ENCODE results near the gene MEPCE. TPM values are rescaled to one million over a fixed set of nuclear protein-coding genes. Genes with fewer than 3 reads are reported as not detected.

The MEPCE gene
- total and polyA plus RNA-seq, 2 of the 8 experiments (the other 6 are each of a cell fraction or from before 2014, with no cell fraction given): 22.8 to 48.8 TPM

GRCh38 chr7:100465702-100466311 is 36.2 kb downstream of the MEPCE start:
- Histone ChIP-seq H3K4me1 (replicated peaks in 1 of 4; ENCODE audit: control insufficient read depth in 3 of 4, insufficient read depth in 4 of 4, low read length in 3 of 4) (peaks cover 0 to 6% (median 1%) of the 10 kb centered on the region in 4 experiments; a peak in 5 of 7 replicates), H2AK5ac (ENCODE audit: low read depth, low read length) (no peak overlapping the region), H3K4me2 (ENCODE audit: insufficient read depth in 1 of 2, low read depth in 2 of 2, low read length in 2 of 2) (peak overlapping the region in 1 of 2 experiments; percentile 59; a peak in 2 of 4 replicates), H3K4me3 (ENCODE audit: extremely low read depth in 1 of 4, insufficient read depth in 2 of 4, low read depth in 3 of 4, low read length in 4 of 4) (peak overlapping the region in 1 of 4 experiments; percentile 50; a peak in 3 of 8 replicates), H3K27ac (ENCODE audit: low read depth, low read length) (no peak overlapping the region), H3K27me3 (replicated peaks in 1 of 4; ENCODE audit: control insufficient read depth in 3 of 4, extremely low read depth in 1 of 4, insufficient read depth in 3 of 4, low read length in 3 of 4) (no peaks in the 10 kb centered on the region), H3K4ac (replicated peaks; ENCODE audit: insufficient read length, low read depth, low read length) (no peak overlapping the region), H3K56ac (replicated peaks; ENCODE audit: insufficient read length, low read depth, low read length) (no peak overlapping the region), H4K5ac (ENCODE audit: insufficient read length, low read depth, low read length) (no peak overlapping the region), H2BK120ac (replicated peaks; ENCODE audit: low read depth, low read length) (no peak overlapping the region), H4K91ac (replicated peaks; ENCODE audit: insufficient read length, low read length) (no peak overlapping the region), H2BK15ac (ENCODE audit: low read length) (no peak overlapping the region), H2BK20ac (ENCODE audit: low read length) (no peak overlapping the region), H3K36me3 (ENCODE audit: control insufficient read depth in 2 of 4, insufficient read depth in 4 of 4, low read length in 3 of 4) (no peaks in the 10 kb centered on the region), H3K23ac (ENCODE audit: insufficient read length) (no peak overlapping the region), H3K18ac (ENCODE audit: extremely low read depth, low read length) (no peak overlapping the region), H2BK12ac (ENCODE audit: low read depth, low read length) (no peak overlapping the region), H3K9me3 (ENCODE audit: insufficient read depth in 2 of 2, low read depth in 1 of 2, low read length in 1 of 2) (no peaks in the 10 kb centered on the region), H4K8ac (ENCODE audit: extremely low read depth, insufficient read depth, low read length) (no peak overlapping the region; the same call in 1 of the 2 replicates), H3K79me2 (ENCODE audit: control insufficient read depth in 1 of 2, insufficient read depth in 2 of 2, low read length in 2 of 2) (no peaks in the 10 kb centered on the region), H2BK5ac (ENCODE audit: low read depth, low read length) (no peak overlapping the region), H3K23me2 (ENCODE audit: low read depth, low read length) (no peaks in the 10 kb centered on the region), H3K14ac (ENCODE audit: insufficient read length) (no peak overlapping the region), H2AFZ (ENCODE audit: low read length) (no peak overlapping the region), H4K20me1 (replicated peaks in 1 of 2; ENCODE audit: control insufficient read depth in 1 of 2, insufficient read depth in 2 of 2, low read length in 2 of 2) (no peaks in the 10 kb centered on the region), H3K9ac (replicated peaks in 1 of 4; ENCODE audit: extremely low read depth in 1 of 4, low read depth in 3 of 4, low read length in 3 of 4) (no peak overlapping the region), H3K79me1 (ENCODE audit: low read depth, low read length) (no peaks in the 10 kb centered on the region)
- ChIA-PET CTCF (ENCODE audit: partially characterized antibody) (interaction anchor here (0.6 to 12.4 kb wide), 25 partner anchors 13 to 226 kb away, joined by 3 to 152 read pairs (median 4); partner anchors contain the start of genes MEPCE, NYAP1, TSC22D4 and ZCWPW1), POLR2A (ENCODE audit: partially characterized antibody) (interaction anchor here (0.6 to 1.3 kb wide), 8 partner anchors 9 to 137 kb away, joined by 3 to 6 read pairs (median 3); partner anchors contain the start of genes FBXO24, LRCH4, MEPCE and PCOLCE)
- DNase-seq (ENCODE audit: low read depth in 1 of 2, low spot score in 2 of 2) (no peak), FAIRE-seq (no peak)
- 15% methylated on average over 8 of the region's 17 CpGs; no CpG with 5 or more reads in 1 of the 2 experiments for WGBS, 2 experiments (ENCODE audit: extremely low coverage in 1 of 2, insufficient coverage in 1 of 2, insufficient read length in 1 of 2, insufficient replicate concordance in 2 of 2, low coverage in 1 of 2, low lambda C conversion rate in 2 of 2, missing lambda C conversion rate in 1 of 2)
- TF ChIP-seq POLR2AphosphoS5 (IDR thresholded peaks at IDR 0.05; ENCODE audit: low read depth, low read length): no peak
- no peak for TF ChIP-seq CREB1 (IDR thresholded peaks at IDR 0.05)
- no peak for TF ChIP-seq TAF1 (IDR thresholded peaks at IDR 0.05; ENCODE audit: low read depth, low read length)
- TF ChIP-seq CEBPB (IDR thresholded peaks at IDR 0.05; ENCODE audit: low read depth, low read length): no peak
- no peak for TF ChIP-seq EGR1 (IDR thresholded peaks at IDR 0.05; ENCODE audit: borderline replicate concordance, low read depth, low read length)
- no peak for TF ChIP-seq ATF2 (IDR thresholded peaks at IDR 0.05; ENCODE audit: low read length)
- no peak for TF ChIP-seq EZH2 (IDR thresholded peaks at IDR 0.05; ENCODE audit: low read depth, low read length, severe bottlenecking)
- TF ChIP-seq CTCF (IDR thresholded peaks at IDR 0.05; ENCODE audit: control extremely low read depth in 1 of 3, insufficient read depth in 1 of 3, low read depth in 1 of 3, low read length in 3 of 3): peak; percentile 71 to 75 (median 72)
- TF ChIP-seq PHF8 (conservative IDR thresholded peaks at IDR 0.05; ENCODE audit: low read depth, low read length): no peak

Measured in H1 (cell line).